ENCODE results near the gene MGAT5. TPM values are rescaled to one million over a fixed set of nuclear protein-coding genes. Genes with fewer than 3 reads are reported as not detected.

The MGAT5 gene
- total RNA-seq, 1 experiment from 2014 or later: 22.1 TPM

GRCh38 chr2:134398300-134398699 lies 144.4 kb downstream of the MGAT5 start:
- H3K27me3 Mint-ChIP-seq (ENCODE audit: insufficient read depth, unreplicated experiment): no peaks in the 10 kb centered on the region
- Histone ChIP-seq H3K9me3 (no peaks in the 10 kb centered on the region), H3K27me3 (replicated peaks; ENCODE audit: control insufficient read depth, insufficient read depth, low read length) (no peaks in the 10 kb centered on the region), H3K36me3 (ENCODE audit: control insufficient read depth, insufficient read depth, low read length) (0 out of 2 replicates have a peak, but pooled peaks cover 2% of the 10 kb centered on the region), H3K4me3 (ENCODE audit: low read depth, low read length) (no peak overlapping the region), H3K4me1 (no peaks in the 10 kb centered on the region)
- no peak for DNase-seq
- H3K27ac Mint-ChIP-seq (ENCODE audit: unreplicated experiment): no peak overlapping the region
- BruUV-seq (replicated peaks): no TSS peak
- POLR2A ChIA-PET: no interaction called here
- intact Hi-C loops (cut with micrococcal nuclease; ENCODE audit: unreplicated experiment): no loop called here
- no peaks in the 10 kb centered on the region for H3K9me3 Mint-ChIP-seq (ENCODE audit: unreplicated experiment)
- H3K36me3 Mint-ChIP-seq (ENCODE audit: insufficient read depth, unreplicated experiment): peaks cover 6% of the 10 kb centered on the region
- no peak overlapping the region for H3K4me3 Mint-ChIP-seq (ENCODE audit: unreplicated experiment)
- no peak for TF ChIP-seq CTCF (IDR thresholded peaks at IDR 0.05; ENCODE audit: insufficient read depth in 1 of 2, low read depth in 1 of 2, low read length in 1 of 2, severe bottlenecking in 1 of 2, unreplicated experiment in 1 of 2)
- H3K4me1 Mint-ChIP-seq (ENCODE audit: low read depth, unreplicated experiment): no peaks in the 10 kb centered on the region
- CTCF ChIA-PET: no interaction called here

- POLR2A ChIA-PET: no interaction called here
- H3K27ac Mint-ChIP-seq (ENCODE audit: unreplicated experiment): no peak overlapping the region
Observed at GRCh38 chr2:134399096-134399495, 145.2 kb downstream of the MGAT5 start.

GRCh38 chr2:134401081-134401497 lies 147.2 kb downstream of the MGAT5 start:
- Mint-ChIP-seq H3K27me3 (ENCODE audit: insufficient read depth, unreplicated experiment) (no peaks in the 10 kb centered on the region), H3K27ac (ENCODE audit: unreplicated experiment) (no peak overlapping the region), H3K4me3 (ENCODE audit: unreplicated experiment) (no peak overlapping the region), H3K4me1 (ENCODE audit: low read depth, unreplicated experiment) (no peaks in the 10 kb centered on the region), H3K9me3 (ENCODE audit: unreplicated experiment) (no peaks in the 10 kb centered on the region), H3K36me3 (ENCODE audit: insufficient read depth, unreplicated experiment) (peaks cover 6% of the 10 kb centered on the region)
- BruUV-seq (replicated peaks): no TSS peak
- H3K36me3 ChIP-seq (ENCODE audit: control insufficient read depth, insufficient read depth, low read length): 0 out of 2 replicates have a peak, but pooled peaks cover 2% of the 10 kb centered on the region
- DNase-seq: no peak
- H3K9me3 ChIP-seq: no peaks in the 10 kb centered on the region
- no peak overlapping the region for H3K4me3 ChIP-seq (ENCODE audit: low read depth, low read length)
- no peak for TF ChIP-seq CTCF (IDR thresholded peaks at IDR 0.05; ENCODE audit: insufficient read depth in 1 of 2, low read depth in 1 of 2, low read length in 1 of 2, severe bottlenecking in 1 of 2, unreplicated experiment in 1 of 2)
- CTCF ChIA-PET: interaction anchor here (1.5 kb wide), 1 partner anchor 9 kb away, joined by 4 read pairs; no protein-coding TSS in a partner anchor
- no peaks in the 10 kb centered on the region for H3K27me3 ChIP-seq (replicated peaks; ENCODE audit: control insufficient read depth, insufficient read depth, low read length)
- POLR2A ChIA-PET: no interaction called here
- intact Hi-C loops (cut with micrococcal nuclease; ENCODE audit: unreplicated experiment): no loop called here
- H3K4me1 ChIP-seq: no peaks in the 10 kb centered on the region

More at GRCh38 chr2:134399096-134399495, 145.2 kb downstream of the MGAT5 start:
- Histone ChIP-seq H3K36me3 (ENCODE audit: control insufficient read depth, insufficient read depth, low read length) (0 out of 2 replicates have a peak, but pooled peaks cover 2% of the 10 kb centered on the region), H3K9me3 (no peaks in the 10 kb centered on the region), H3K4me3 (ENCODE audit: low read depth, low read length) (no peak overlapping the region), H3K4me1 (no peaks in the 10 kb centered on the region), H3K27me3 (replicated peaks; ENCODE audit: control insufficient read depth, insufficient read depth, low read length) (no peaks in the 10 kb centered on the region)
- Mint-ChIP-seq H3K9me3 (ENCODE audit: unreplicated experiment) (no peaks in the 10 kb centered on the region), H3K4me3 (ENCODE audit: unreplicated experiment) (no peak overlapping the region), H3K36me3 (ENCODE audit: insufficient read depth, unreplicated experiment) (peaks cover 6% of the 10 kb centered on the region), H3K4me1 (ENCODE audit: low read depth, unreplicated experiment) (no peaks in the 10 kb centered on the region), H3K27me3 (ENCODE audit: insufficient read depth, unreplicated experiment) (no peaks in the 10 kb centered on the region)
- BruUV-seq (replicated peaks): no TSS peak
- no peak for TF ChIP-seq CTCF (IDR thresholded peaks at IDR 0.05; ENCODE audit: insufficient read depth in 1 of 2, low read depth in 1 of 2, low read length in 1 of 2, severe bottlenecking in 1 of 2, unreplicated experiment in 1 of 2)
- no peak for DNase-seq
- intact Hi-C loops (cut with micrococcal nuclease; ENCODE audit: unreplicated experiment): no loop called here
- CTCF ChIA-PET: interaction anchor here (0.6 to 1.6 kb wide), 2 partner anchors 13 kb away, joined by 3 read pairs; no protein-coding TSS in a partner anchor

Measured in Caco-2 (cell line).